NCI-H187 (cell line): ENCODE results near the gene SPAG5.

ENCODE experiments used
- DNase-seq, 2 experiments: peaks; one replicate each; lab custom pipeline; 2025; lab: John Stamatoyannopoulos, UW

Gene SPAG5

GRCh38 chr17:28598799-28599310, at the start of gene SPAG5:
SPAG5 (minus strand) TSS chr17:28599025; CDS start chr17:28598946, 79 bp downstream.
- peak; percentile 92 to 96 for DNase-seq

DNA sequence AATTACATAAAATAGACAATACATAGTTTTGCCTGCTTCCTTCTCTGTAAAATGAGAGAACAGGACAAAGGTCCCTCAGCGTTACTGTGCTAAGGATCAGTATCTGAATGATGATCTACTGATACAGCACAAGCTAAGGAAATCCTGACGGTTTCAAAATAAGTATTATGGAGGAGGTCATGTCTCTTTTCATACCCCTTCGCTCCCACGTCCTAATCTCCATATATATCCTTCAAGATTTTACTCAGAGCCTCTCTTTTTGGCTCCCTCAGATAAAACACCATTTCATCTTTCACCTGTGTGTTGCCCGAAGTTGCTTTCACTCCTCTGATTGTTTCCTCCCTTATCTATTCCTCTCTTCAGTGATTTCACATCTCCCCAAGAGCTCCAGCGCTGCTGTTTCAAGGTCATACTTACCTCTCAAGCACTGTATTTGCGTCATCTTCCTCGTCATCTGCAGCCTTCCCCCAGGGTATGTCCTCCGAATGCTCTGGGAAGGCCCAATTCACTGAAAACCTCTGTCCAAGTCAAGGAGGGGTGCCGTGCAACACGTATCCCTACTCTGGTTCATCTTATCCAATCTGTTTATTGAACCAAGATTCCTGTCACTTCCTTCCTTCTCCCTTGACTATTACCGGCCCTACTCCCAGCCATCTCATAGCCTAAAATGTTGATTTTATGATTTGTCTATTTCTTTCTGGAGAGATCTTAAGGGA, 47.4 kb upstream of the SPAG5 start:
- DNase-seq: no peak

- no peak for DNase-seq
Observed at GRCh38 chr17:28645576-28645939, 46.7 kb upstream of the SPAG5 start.

DNA sequence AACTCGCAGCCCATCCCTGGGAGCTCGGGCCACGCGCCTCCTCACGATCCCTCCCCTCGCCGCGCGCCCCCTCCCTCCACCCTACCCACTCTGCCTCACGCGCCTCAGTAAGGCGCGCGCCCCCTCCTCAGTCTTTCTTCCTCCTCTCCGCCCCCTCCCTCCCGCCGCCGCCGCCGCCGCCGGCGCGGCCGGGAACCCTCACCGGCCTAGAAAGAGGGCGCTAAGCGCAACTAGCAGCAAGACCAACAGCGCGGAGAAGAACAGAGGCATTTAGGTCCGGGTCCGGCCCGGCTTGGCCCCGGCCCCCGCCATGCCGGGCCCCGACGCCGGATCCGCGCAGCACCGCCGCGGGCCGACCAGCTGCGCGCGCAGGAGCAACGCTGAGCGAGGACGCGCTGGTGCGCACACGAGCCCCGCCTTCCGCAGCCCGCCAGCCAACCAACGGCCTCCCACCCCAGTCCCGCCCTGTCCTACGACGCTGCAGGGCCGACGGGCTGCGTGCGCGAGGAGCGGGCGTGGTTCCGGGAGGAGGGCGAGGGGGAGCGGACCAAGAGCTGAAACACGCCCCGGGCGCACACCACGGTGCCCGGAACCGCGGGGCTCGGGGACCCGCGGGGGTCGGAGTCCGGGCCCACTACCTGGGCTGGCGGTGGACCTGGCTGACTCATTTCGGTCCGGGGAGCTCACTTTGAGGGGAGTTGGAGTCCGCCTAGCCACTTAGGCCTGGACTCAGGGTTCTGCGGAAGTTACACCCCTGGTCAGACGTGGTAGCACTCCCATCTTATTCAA, 46.2 kb upstream of the SPAG5 start, which contains the start of gene BLTP2:
Gene BLTP2, minus strand, starts transcription at position 372 of the 789 bp plus-strand sequence. Its CDS starts 102 bp downstream, at position 270.
- peak; percentile 79 to 87 for DNase-seq

- DNase-seq: no peak
Observed at GRCh38 chr17:28643983-28644786, 45.4 kb upstream of the SPAG5 start.

DNA sequence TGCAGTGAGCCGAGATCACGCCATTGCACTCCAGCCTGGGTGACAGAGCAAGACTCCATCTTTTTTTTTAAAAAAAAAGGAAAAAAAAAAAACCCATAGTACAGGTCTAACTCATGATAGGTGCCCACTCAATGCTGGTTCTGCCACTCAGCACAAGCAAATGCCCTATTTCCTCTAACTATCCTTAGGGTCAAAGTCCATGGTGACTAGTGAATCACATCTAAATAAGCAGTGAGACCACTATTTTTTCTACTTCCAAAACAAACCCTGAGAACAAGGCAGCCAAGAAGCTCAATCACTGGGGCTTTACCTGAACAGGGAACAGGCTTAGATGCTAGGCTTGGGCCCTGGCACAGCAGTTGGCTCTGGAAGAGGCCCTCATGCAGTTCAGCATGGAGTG, 42.8 kb upstream of the SPAG5 start:
- DNase-seq: no peak

DNA sequence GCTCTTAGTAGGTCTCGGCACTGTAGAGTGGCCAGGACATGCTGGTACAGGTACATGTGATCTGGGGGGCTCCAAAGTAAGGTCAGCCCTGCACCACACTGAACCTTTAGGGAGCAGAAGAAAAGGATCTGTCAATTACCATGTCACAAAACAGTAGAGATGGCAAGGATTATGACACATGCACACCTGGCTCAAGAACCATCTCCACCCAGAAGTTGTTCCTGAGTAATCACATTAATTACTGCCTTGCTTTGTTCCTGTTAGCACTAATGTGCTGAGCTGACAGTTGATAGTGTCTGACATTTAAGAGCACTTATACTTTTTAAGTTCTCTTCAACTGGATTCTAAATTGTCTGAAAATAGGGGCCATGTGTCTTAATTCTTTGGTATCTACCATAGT, 36.7 kb upstream of the SPAG5 start:
- no peak for DNase-seq

DNA sequence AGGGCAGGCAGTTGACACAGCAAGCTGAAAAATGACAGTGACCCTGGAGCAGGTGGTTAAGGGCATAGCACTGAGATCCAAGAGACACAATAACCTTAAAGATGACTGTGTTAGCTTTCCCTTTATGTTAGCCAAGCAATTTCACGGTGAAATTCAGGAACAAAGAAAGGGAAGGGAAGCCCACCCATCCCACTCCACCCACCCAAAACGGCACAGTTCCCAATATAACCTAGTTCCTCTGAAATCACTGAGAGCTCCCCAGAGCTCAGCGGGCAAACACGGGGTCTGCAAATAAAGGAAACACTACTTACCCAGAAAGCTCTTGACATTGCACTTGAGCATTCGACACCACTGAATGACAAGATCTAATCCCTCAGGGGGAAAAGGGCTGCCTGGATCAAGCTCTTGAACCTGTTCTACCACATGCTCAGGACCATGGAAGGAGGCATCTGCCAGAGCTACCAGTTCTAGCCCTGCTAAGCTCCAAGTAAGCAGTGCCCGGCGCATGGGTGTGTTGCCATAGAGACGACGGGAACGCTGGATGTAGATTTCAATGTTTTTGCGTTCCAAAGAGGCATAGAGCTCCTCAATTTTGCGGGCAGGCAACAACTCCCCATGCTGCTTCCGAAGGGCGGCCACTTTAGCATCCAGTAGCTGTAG, 35.5 kb upstream of the SPAG5 start:
- peak; percentile 38 to 53 for DNase-seq

GRCh38 chr17:28626818-28627217, 28.0 kb upstream of the SPAG5 start:
- DNase-seq: no peak

- DNase-seq: no peak
Observed at GRCh38 chr17:28624148-28624547, 25.3 kb upstream of the SPAG5 start.

DNA sequence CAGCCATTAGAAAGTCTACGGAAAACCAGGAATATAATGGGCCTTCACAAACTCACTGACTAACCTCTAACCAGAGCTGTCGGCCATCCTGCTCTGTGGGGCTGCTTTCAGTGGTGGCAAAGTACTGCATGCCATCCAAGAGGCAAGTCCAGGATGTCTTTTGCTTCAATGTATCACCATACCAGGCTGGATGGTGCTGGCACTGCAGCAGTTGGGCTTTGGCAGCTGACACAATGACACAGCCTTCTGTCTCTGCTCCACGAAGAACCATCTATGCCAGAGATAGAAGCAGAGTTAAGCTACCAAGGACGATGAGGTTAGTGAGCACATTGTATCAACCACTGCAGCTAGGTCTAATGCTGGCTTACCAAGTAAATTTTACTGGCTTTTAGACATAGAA, 24.9 kb upstream of the SPAG5 start:
- no peak for DNase-seq

GRCh38 chr17:28622186-28622585, 23.4 kb upstream of the SPAG5 start:
- no peak for DNase-seq

GRCh38 chr17:28620010-28620409, 21.2 kb upstream of the SPAG5 start:
- no peak for DNase-seq

DNA sequence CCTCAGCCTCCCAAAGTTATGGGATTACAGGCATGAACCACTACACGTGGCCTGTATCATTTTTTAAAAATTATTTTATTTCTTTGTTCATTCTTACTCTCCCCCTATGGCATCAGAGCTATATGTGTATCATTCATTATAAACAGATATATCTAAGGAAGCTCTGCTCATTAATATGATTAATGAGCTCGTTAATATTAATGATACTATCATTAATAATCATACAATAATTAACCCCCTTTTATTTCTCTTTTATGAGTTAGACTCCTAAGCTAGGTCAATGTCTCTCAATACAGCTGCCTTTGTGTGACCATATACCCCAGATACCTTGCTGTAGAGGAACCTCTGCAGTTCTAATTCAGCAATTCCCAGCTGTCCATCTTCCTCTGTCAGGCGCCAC, 19.6 kb upstream of the SPAG5 start:
- no peak for DNase-seq

DNA sequence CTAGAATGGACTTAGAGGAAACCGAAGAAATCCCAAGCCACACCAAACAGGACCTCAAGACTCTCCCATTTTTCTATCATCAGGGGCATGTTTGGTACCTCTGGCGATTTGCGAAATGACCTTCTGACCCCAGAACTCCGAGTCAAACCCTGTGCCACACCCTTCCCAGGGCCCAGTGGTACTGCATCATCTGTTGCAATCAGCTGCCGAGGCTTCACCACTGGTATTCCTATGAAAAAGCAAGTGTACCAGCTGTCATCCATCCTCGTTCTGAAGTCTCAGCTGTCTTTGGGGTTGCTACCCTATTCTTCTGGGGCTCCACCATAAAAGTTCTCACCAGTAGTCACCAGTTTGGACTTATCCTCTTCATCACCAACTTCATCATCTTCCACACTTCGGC, 17.5 kb upstream of the SPAG5 start:
- no peak for DNase-seq

DNA sequence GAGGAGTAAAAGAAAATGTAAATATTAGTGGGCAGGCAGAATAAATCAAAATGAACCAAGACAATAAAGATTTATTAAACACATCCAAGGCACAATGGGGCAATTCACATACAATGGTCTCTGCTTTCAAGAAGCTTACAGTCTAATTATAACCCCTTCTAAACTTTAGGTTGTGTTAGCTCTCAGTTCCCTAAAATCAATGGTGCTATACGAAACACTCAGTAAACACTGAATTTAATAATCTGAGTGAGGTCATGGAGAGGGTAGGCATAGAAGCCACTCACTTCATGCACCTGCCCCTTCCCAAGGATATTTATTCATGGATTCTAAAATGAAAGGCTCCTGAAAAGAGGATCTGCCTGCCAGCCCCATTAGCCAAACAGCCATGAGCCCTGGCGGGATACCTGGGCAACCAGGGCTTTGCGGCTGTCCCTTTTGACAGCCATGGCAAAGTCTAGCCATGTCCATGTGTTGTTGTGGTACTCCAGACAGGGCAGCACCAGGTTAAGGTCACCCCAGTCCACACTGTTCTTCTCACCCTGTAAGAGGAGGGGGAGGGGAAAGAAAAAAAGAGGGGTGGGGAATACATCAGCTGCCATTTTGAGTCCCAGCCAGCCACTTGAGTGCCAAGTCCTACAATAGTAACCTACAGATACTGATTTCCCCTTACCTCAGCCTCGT, 16.6 kb upstream of the SPAG5 start:
- no peak for DNase-seq

GRCh38 chr17:28613931-28614381, 15.1 kb upstream of the SPAG5 start, which contains the start of gene RSKR:
RSKR (minus strand) TSS chr17:28614185; CDS start chr17:28614161, 24 bp downstream.
- DNase-seq: no peak

DNA sequence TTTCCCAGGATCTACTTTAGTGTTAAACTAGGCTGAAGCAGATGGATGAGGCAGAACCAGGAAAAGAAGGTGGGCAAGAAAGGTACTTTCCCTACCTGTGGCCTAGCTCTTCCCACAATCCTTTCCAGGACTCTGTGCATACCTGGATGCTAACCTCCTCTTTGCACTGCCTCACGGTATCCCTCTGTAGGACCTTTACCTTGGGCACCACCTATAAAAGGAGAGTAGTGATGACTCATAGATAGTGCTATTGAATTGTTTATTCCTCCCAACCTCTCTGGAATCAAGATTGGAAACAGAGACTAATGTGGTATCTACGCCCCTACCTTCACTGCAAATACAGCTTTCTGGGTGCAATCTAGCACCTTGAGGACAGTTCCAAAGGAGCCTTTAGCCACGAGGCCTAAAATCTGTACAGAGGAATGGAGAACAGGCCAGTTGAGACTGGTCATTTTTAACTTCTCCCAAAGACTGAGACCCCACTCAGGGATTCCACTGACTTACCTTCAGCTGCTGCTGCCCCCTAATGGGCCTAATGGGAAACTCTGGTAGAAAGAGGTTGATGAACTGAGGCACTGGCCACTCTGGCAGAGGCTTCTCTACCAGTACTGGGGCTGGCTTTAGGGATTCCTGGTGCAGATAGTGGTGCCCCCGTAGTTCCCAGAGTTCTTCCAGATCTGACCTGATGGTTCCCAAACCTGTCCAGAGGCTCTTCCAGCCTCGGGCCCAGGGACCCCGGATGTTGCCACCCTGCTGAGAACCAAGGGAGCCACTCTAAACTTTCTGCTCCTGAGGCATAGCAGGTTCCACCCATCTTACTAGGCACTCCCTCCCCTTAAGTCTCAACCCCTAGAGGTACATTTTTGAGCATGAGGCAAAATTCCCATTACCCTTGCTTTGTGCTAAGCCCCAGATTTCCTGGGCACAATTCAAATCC, 14.4 kb upstream of the SPAG5 start:
- no peak for DNase-seq

DNA sequence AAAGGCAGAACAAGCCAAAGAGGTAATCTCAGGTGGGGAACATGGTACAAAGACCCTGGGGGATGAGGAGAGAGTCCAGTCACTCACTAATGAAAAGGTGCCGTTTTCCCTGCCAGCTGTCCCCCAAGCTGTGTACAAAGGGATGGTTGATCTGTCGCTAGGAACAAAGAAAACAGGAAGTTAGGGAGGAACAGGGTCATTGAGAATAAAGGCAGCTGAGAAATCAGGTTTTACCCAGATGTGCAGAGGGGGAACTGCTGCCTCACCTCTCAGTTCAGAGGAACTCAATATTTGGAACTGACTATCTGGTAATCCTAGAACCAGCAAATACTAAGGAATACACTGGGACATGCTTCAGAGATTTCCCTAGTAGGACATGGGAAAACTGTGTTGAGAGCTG, 13.7 kb upstream of the SPAG5 start:
- no peak for DNase-seq

DNA sequence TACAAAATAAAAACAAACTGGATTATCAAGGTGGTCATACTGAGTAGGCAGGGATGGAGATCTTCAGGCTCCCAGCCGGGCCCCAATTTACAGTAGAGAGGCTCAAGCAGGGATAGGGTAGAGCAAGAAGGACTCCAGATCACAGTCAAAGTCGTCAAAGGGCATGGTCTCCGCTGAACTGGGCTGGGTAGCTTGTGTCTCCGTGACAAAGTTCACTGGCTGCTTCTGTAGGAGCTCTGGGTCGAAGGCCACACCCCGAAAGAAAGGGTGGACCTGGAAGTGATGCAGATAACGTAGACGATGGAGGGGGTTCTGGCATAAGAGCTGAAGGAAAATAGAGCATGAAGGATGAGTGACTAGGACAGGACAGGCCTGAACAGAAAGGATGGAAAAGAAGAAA, 11.6 kb upstream of the SPAG5 start:
- DNase-seq: no peak
